Measurements from ENCODE around the gene CCDC197. TPM values are rescaled to one million over a fixed set of nuclear protein-coding genes. Genes with fewer than 3 reads are reported as not detected.

Gene CCDC197
- total RNA-seq, 2 experiments from 2014 or later: not detected

GRCh38 chr14:93960774-93961438 is 36.2 kb upstream of the CCDC197 start:
- Histone ChIP-seq H3K9me2 (ENCODE audit: insufficient read depth, low read length) (no peaks in the 10 kb centered on the region), H4K20me1 (ENCODE audit: insufficient read depth, low read length) (no peaks in the 10 kb centered on the region), H3K27ac (ENCODE audit: low read depth, low read length, poor library complexity, severe bottlenecking) (peak overlapping the region; percentile 92), H3K9me3 (ENCODE audit: low read length) (no peaks in the 10 kb centered on the region), H3K4me3 (ENCODE audit: low read depth, low read length, poor library complexity, severe bottlenecking) (peak overlapping the region; percentile 11), H3K79me2 (ENCODE audit: insufficient read depth, low read depth, low read length) (no peaks in the 10 kb centered on the region), H2AFZ (ENCODE audit: low read length) (peak overlapping the region; percentile 61; the same call in 1 of the 2 replicates), H3K4me1 (ENCODE audit: insufficient read depth, low read length, poor library complexity, severe bottlenecking) (peaks cover 85% of the 10 kb centered on the region), H3K36me3 (ENCODE audit: insufficient read depth, low read length) (no peaks in the 10 kb centered on the region), H3K4me2 (ENCODE audit: low read length) (peak overlapping the region; percentile 95)
- DNase-seq (ENCODE audit: low spot score): no peak
- intact Hi-C loops (cut with micrococcal nuclease; ENCODE audit: unreplicated experiment): loop anchor here (10.0 kb wide), 1 partner anchor 756 kb away; the partner anchor contains the start of genes GON7 and UBR7
- TF ChIP-seq CTCF (conservative IDR thresholded peaks at IDR 0.05; ENCODE audit: low read length): no peak
- TF ChIP-seq EZH2phosphoT487 (IDR thresholded peaks at IDR 0.05; ENCODE audit: borderline replicate concordance, low read depth, low read length): no peak
- POLR2A ChIA-PET: interaction anchor here (0.8 to 6.3 kb wide), 6 partner anchors 8 to 623 kb away, joined by 3 to 70 read pairs (median 5); partner anchors contain the start of gene ASB2
- BruUV-seq (replicated peaks): no TSS peak
- CTCF ChIA-PET (ENCODE audit: unreplicated experiment): interaction anchor here (1.7 kb wide), 1 partner anchor 10 kb away, joined by 5 read pairs; no protein-coding TSS in a partner anchor

- POLR2A ChIA-PET: interaction anchor here (0.8 to 6.3 kb wide), 4 partner anchors 13 to 623 kb away, joined by 3 to 70 read pairs (median 3); partner anchors contain the start of gene ASB2
- H3K4me2 ChIP-seq (ENCODE audit: low read length): peak overlapping the region; percentile 61
- intact Hi-C loops (cut with micrococcal nuclease; ENCODE audit: unreplicated experiment): loop anchor here (10.0 kb wide), 1 partner anchor 757 kb away; the partner anchor contains the start of genes GON7 and UBR7
These were observed 35.5 kb upstream of the CCDC197 start for GRCh38 chr14:93961620-93962019.

GRCh38 chr14:93962701-93963601 is 34.1 kb upstream of the CCDC197 start:
- H4K20me1 ChIP-seq (ENCODE audit: insufficient read depth, low read length): no peaks in the 10 kb centered on the region
- H3K9me3 ChIP-seq (ENCODE audit: low read length): no peaks in the 10 kb centered on the region
- H2AFZ ChIP-seq (ENCODE audit: low read length): peak overlapping the region; percentile 37; the same call in 1 of the 2 replicates
- TF ChIP-seq CTCF (conservative IDR thresholded peaks at IDR 0.05; ENCODE audit: low read length) (no peak), EZH2phosphoT487 (IDR thresholded peaks at IDR 0.05; ENCODE audit: borderline replicate concordance, low read depth, low read length) (no peak)
- peak overlapping the region; percentile 92 for H3K27ac ChIP-seq (ENCODE audit: low read depth, low read length, poor library complexity, severe bottlenecking)
- H3K36me3 ChIP-seq (ENCODE audit: insufficient read depth, low read length): no peaks in the 10 kb centered on the region
- no peaks in the 10 kb centered on the region for H3K9me2 ChIP-seq (ENCODE audit: insufficient read depth, low read length)
- BruUV-seq (replicated peaks): TSS peak; percentile 72
- DNase-seq (ENCODE audit: low spot score): peak; percentile 90
- H3K4me3 ChIP-seq (ENCODE audit: low read depth, low read length, poor library complexity, severe bottlenecking): peak overlapping the region; percentile 51
- H3K4me1 ChIP-seq (ENCODE audit: insufficient read depth, low read length, poor library complexity, severe bottlenecking): peaks cover 81% of the 10 kb centered on the region
- ChIA-PET POLR2A (interaction anchor here (1.3 to 6.3 kb wide), 4 partner anchors 7 to 23 kb away, joined by 3 to 70 read pairs (median 10); partner anchors contain the start of gene ASB2), CTCF (ENCODE audit: unreplicated experiment) (interaction anchor here (0.6 to 1.0 kb wide), 3 partner anchors 8 to 23 kb away, joined by 3 to 4 read pairs (median 3); no protein-coding TSS in a partner anchor)
- intact Hi-C loops (cut with micrococcal nuclease; ENCODE audit: unreplicated experiment): loop anchor here (10.0 kb wide), 1 partner anchor 758 kb away; the partner anchor contains the start of genes GON7 and UBR7
- H3K79me2 ChIP-seq (ENCODE audit: insufficient read depth, low read depth, low read length): no peaks in the 10 kb centered on the region
- H3K4me2 ChIP-seq (ENCODE audit: low read length): peak overlapping the region; percentile 69

More at GRCh38 chr14:93961620-93962019, 35.5 kb upstream of the CCDC197 start:
- Histone ChIP-seq H3K36me3 (ENCODE audit: insufficient read depth, low read length) (no peaks in the 10 kb centered on the region), H3K9me3 (ENCODE audit: low read length) (no peaks in the 10 kb centered on the region), H3K79me2 (ENCODE audit: insufficient read depth, low read depth, low read length) (no peaks in the 10 kb centered on the region), H3K4me1 (ENCODE audit: insufficient read depth, low read length, poor library complexity, severe bottlenecking) (peaks cover 81% of the 10 kb centered on the region), H3K9me2 (ENCODE audit: insufficient read depth, low read length) (no peaks in the 10 kb centered on the region), H4K20me1 (ENCODE audit: insufficient read depth, low read length) (no peaks in the 10 kb centered on the region), H3K4me3 (ENCODE audit: low read depth, low read length, poor library complexity, severe bottlenecking) (peak overlapping the region; percentile 11), H3K27ac (ENCODE audit: low read depth, low read length, poor library complexity, severe bottlenecking) (peak overlapping the region; percentile 92), H2AFZ (ENCODE audit: low read length) (peak overlapping the region; percentile 61)
- DNase-seq (ENCODE audit: low spot score): peak; percentile 47
- no TSS peak for BruUV-seq (replicated peaks)
- CTCF ChIA-PET (ENCODE audit: unreplicated experiment): no interaction called here
- no peak for TF ChIP-seq EZH2phosphoT487 (IDR thresholded peaks at IDR 0.05; ENCODE audit: borderline replicate concordance, low read depth, low read length)

Measured in OCI-LY7 (cell line).